HepG2 (cell line): ENCODE data around the gene ZNF320. TPM values are rescaled to one million over a fixed set of nuclear protein-coding genes. Genes with fewer than 3 reads are reported as not detected.

Source experiments
- ATAC-seq: fragments of 200-7000 bp; cut with Tn5 transposase; 3 replicates; pipeline ENCODE4 v1.9.1; 2020; ENCODE audit warnings: mild to moderate bottlenecking, moderate library complexity
- BruUV-seq: library from RNA; stranded (reverse); fragments of 400-500 nt; replicated peaks from 2 replicates; lab custom pipeline; 2021; lab: Mats Ljungman, UMichigan
- CTCF ChIA-PET: fragments of 300-600 bp; formaldehyde crosslinking; extraction: SDS; loops from one replicate; lab custom pipeline; 2021; ENCODE audit warnings: low total read pairs, inconsistent platforms, low intra/inter-chr PET ratio; lab: Yijun Ruan, JAX
- POLR2A ChIA-PET: fragments of 350-600 bp; sonication (Branson Sonifier 250); formaldehyde crosslinking; loops from one replicate; lab custom pipeline; 2020; ENCODE audit warnings: antibody characterized with exemption, inconsistent platforms; lab: Yijun Ruan, JAX
- DNase-seq: peaks from one replicate; pipeline ENCODE4 v3.0.0-alpha.2; 2015; ENCODE audit warnings: low spot score
- FAIRE-seq: peaks from 3 replicates; lab custom pipeline; 2011; peaks lifted over from hg19 to GRCh38; lab: Jason Lieb, UNC
- H2AFZ ChIP-seq: one replicate; pipeline ENCODE4 v1.6.1; 2011; ENCODE audit warnings: low read length, inconsistent platforms
- H3K27ac ChIP-seq: fragments of 300-600 bp; 3 replicates; pipeline ENCODE4 v1.8.0; 2011; ENCODE audit warnings: mixed run types, mild to moderate bottlenecking, mixed read lengths, low read length, inconsistent platforms; ENCODE audit not compliant: insufficient read depth; ENCODE audit errors: extremely low read length
- H3K27me3 ChIP-seq, 2 experiments: fragments of 200-600 bp in 1 of 2; 2 replicates in 1 of 2; 3 replicates in 1 of 2; pipeline versions ENCODE4 v1.6.0 to v1.8.0; 2011; ENCODE audit warnings: low read length in 2 of 2, mild to moderate bottlenecking in 2 of 2, moderate library complexity in 2 of 2, inconsistent platforms in 1 of 2; ENCODE audit not compliant: insufficient read depth in 2 of 2, control insufficient read depth in 1 of 2
- H3K36me3 ChIP-seq, 2 experiments: fragments of 200-600 bp in 1 of 2; replicated peaks in 1 of 2; 2 replicates in 1 of 2; 3 replicates in 1 of 2; pipeline versions ENCODE4 v1.5.1 to v1.8.0; 2011; ENCODE audit warnings: low read length in 2 of 2, inconsistent platforms in 1 of 2; ENCODE audit not compliant: insufficient read depth in 2 of 2, control insufficient read depth in 1 of 2
- H3K4me1 ChIP-seq: 2 replicates; pipeline ENCODE4 v1.5.1; 2012; ENCODE audit warnings: low read length, inconsistent platforms; ENCODE audit not compliant: insufficient read depth
- H3K4me2 ChIP-seq: 2 replicates; pipeline ENCODE4 v1.6.0; 2011; ENCODE audit warnings: low read depth, low read length, inconsistent platforms
- H3K4me3 ChIP-seq, 3 experiments: fragments of 200-600 bp in 1 of 3; sonication (generic), shearing (Covaris generic) in 1 of 3; replicated peaks in 1 of 3; 2 replicates each; pipeline ENCODE4 v1.5.1; 2011 to 2016; ENCODE audit warnings: low read length in 3 of 3, inconsistent platforms in 2 of 3, low read depth in 2 of 3, mild to moderate bottlenecking in 2 of 3, control low read depth in 1 of 3, mixed read lengths in 1 of 3; ENCODE audit not compliant: insufficient read depth in 1 of 3
- H3K79me2 ChIP-seq: one replicate; pipeline ENCODE4 v1.6.1; 2011; ENCODE audit warnings: low read length, inconsistent platforms; ENCODE audit not compliant: insufficient read depth
- H3K9ac ChIP-seq: 2 replicates; pipeline ENCODE4 v1.6.0; 2011; ENCODE audit warnings: mild to moderate bottlenecking, low read depth, low read length, inconsistent platforms; ENCODE audit not compliant: insufficient read depth
- H3K9me3 ChIP-seq: 2 replicates; pipeline ENCODE4 v1.5.1; 2012; ENCODE audit warnings: mild to moderate bottlenecking, low read length
- H4K20me1 ChIP-seq: 2 replicates; pipeline ENCODE4 v1.6.0; 2011; ENCODE audit warnings: inconsistent platforms, mild to moderate bottlenecking, low read length, moderate library complexity; ENCODE audit not compliant: insufficient read depth
- FOSL1 ChIP-seq: sonication (generic); formaldehyde crosslinking; IDR thresholded peaks from 2 replicates; pipeline ENCODE4 v1.9.0; 2021; ENCODE audit warnings: missing genetic modification reagents, borderline replicate concordance
- GFI1 ChIP-seq: sonication (generic); formaldehyde crosslinking; IDR thresholded peaks from 2 replicates; pipeline ENCODE4 v1.5.0; 2020; ENCODE audit warnings: missing genetic modification reagents, mild to moderate bottlenecking, borderline replicate concordance
- HNRNPLL ChIP-seq: fragments of 200-400 bp; formaldehyde crosslinking; IDR thresholded peaks from 2 replicates; pipeline ENCODE4 v1.6.1; 2017; ENCODE audit warnings: mild to moderate bottlenecking, low read depth, low read length; ENCODE audit not compliant: poor library complexity, severe bottlenecking
- KLF16 ChIP-seq, 2 experiments: sonication (generic) in 1 of 2; formaldehyde crosslinking in 1 of 2; IDR thresholded peaks; 2 replicates each; pipeline versions ENCODE4 v1.6.1 to v1.8.0; 2016 to 2023; ENCODE audit warnings: missing genetic modification reagents in 2 of 2, missing compliant biosample characterization in 1 of 2
- MATR3 ChIP-seq: sonication (generic); formaldehyde crosslinking; IDR thresholded peaks from 2 replicates; pipeline ENCODE4 v1.4.0; 2020; ENCODE audit warnings: missing genetic modification reagents
- MEF2D ChIP-seq: sonication (generic); formaldehyde crosslinking; IDR thresholded peaks from 2 replicates; pipeline ENCODE4 v1.5.1; 2020; ENCODE audit warnings: mild to moderate bottlenecking, missing genetic modification reagents
- TGIF2 ChIP-seq: IDR thresholded peaks from 2 replicates; pipeline ENCODE4 v1.6.1; 2016; ENCODE audit warnings: control low read depth, missing compliant biosample characterization
- WIZ ChIP-seq: sonication (generic); formaldehyde crosslinking; IDR thresholded peaks from 2 replicates; pipeline ENCODE4 v1.5.1; 2020; ENCODE audit warnings: mild to moderate bottlenecking, missing genetic modification reagents
- ZBTB8A ChIP-seq: sonication (generic); formaldehyde crosslinking; IDR thresholded peaks from 2 replicates; pipeline ENCODE4 v1.4.0; 2020; ENCODE audit warnings: mild to moderate bottlenecking, low read depth, missing genetic modification reagents, borderline replicate concordance
- ZNF280B ChIP-seq: sonication (generic); formaldehyde crosslinking; IDR thresholded peaks from 2 replicates; pipeline ENCODE4 v1.5.0; 2020; ENCODE audit warnings: missing genetic modification reagents, mild to moderate bottlenecking, borderline replicate concordance
- ZNF557 ChIP-seq: sonication (generic); formaldehyde crosslinking; IDR thresholded peaks from 2 replicates; pipeline ENCODE4 v1.4.0; 2020; ENCODE audit warnings: missing genetic modification reagents
- ZNF691 ChIP-seq: sonication (generic); formaldehyde crosslinking; IDR thresholded peaks from 2 replicates; pipeline ENCODE4 v1.4.0; 2020; ENCODE audit warnings: missing genetic modification reagents, low read depth, mild to moderate bottlenecking, borderline replicate concordance
- WGBS: methylation state at CpG from one replicate; pipeline ENCODE4 v1.1.6; 2017; ENCODE audit warnings: low lambda C conversion rate; 5-methylcytosine and 5-hydroxymethylcytosine counted together
- in situ Hi-C: cut with HindIII; loops from 2 replicates; pipeline ENCODE4 v1.10.0; 2017; ENCODE audit warnings: low pct_unique_long_range_greater_than_20kb; ENCODE audit not compliant: extremely low pct_ligation_motif_present
- intact Hi-C: fragments of 100-400 bp; cut with micrococcal nuclease; formaldehyde crosslinking; loops from one replicate; pipeline ENCODE4 v1.10.0; 2022; ENCODE audit not compliant: unreplicated experiment
- polyA plus RNA-seq, 8 experiments: library from polyadenylated mRNA; depleted of rRNA in 3 of 8; stranded (reverse) in 7 of 8; unstranded in 1 of 8; fragments of >200 nt; fragmentation: Illumina TruSeq in 4 of 8; extraction: Trizol in 4 of 8; gene quantifications; 2 replicates each; pipeline versions ENCODE4 v1.2.1 to v1.2.3, GENCODE V29; 2011 to 2016; ENCODE audit warnings: low read depth in 4 of 8, missing spikeins in 1 of 8, mixed read lengths in 1 of 8; ENCODE audit not compliant: insufficient read depth in 1 of 8
- total RNA-seq, 5 experiments: library from RNA; depleted of rRNA; stranded (reverse); fragments of >200 nt; fragmentation: Illumina TruSeq; extraction: Trizol; gene quantifications; 2 replicates each; pipeline ENCODE4 v1.2.3, GENCODE V29; 2016; ENCODE audit warnings: low read depth in 1 of 5
- TF ChIP-seq, protein P1 (sequence below): sonication (generic); formaldehyde crosslinking; IDR thresholded peaks from 2 replicates; pipeline ENCODE4 v1.5.0; 2020; ENCODE audit warnings: missing genetic modification reagents

The ZNF320 gene
- total and polyA plus RNA-seq, 2 of the 13 experiments (the other 11 are each of a cell fraction or from before 2014, with no cell fraction given): 0.49 TPM; not detected in 1

DNA sequence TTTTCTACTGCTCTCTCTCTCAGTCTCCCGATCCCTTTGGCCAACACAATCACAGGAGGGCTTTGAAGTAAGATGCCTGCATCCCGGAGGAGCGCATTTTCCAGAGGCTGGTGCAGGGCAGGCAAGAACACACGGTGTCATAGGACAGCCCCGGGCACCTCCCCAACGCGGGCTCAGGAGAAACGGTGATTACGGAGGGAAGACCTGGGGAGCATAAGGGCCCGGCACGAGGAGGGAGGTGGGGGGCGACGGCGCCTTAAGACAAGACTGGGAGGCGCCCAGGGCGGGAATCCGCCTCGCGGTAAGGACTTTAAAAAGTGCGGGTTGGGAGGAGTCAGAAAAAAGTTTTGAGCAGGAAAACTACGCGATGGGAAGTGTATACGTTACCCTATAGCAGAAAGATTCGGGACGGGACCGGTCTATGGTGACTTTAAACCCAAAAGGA, 44.5 kb upstream of the ZNF320 start:
- 1% methylated on average over 26 of the region's 26 CpGs for WGBS
- CTCF ChIA-PET: no interaction called here
- 0 out of 2 replicates have a peak, but pooled peaks have one; percentile 9 for TF ChIP-seq TGIF2 (CRISPR knock-in tag)
- peak; percentile 19; the same call in 1 of the 2 replicates for TF ChIP-seq ZNF280B (CRISPR knock-in tag)
- TF ChIP-seq MATR3 (CRISPR knock-in tag): no peak
- no peak for TF ChIP-seq WIZ (CRISPR knock-in tag)
- TF ChIP-seq FOSL1 (CRISPR knock-in tag): no peak
- TF ChIP-seq, protein P1, sequence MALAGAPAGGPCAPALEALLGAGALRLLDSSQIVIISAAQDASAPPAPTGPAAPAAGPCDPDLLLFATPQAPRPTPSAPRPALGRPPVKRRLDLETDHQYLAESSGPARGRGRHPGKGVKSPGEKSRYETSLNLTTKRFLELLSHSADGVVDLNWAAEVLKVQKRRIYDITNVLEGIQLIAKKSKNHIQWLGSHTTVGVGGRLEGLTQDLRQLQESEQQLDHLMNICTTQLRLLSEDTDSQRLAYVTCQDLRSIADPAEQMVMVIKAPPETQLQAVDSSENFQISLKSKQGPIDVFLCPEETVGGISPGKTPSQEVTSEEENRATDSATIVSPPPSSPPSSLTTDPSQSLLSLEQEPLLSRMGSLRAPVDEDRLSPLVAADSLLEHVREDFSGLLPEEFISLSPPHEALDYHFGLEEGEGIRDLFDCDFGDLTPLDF (CRISPR knock-in tag): 0 out of 2 replicates have a peak, but pooled peaks have one; percentile 13
- 0 out of 2 replicates have a peak, but pooled peaks have one; percentile 3 for TF ChIP-seq MEF2D (CRISPR knock-in tag)
- no peak for TF ChIP-seq ZBTB8A (CRISPR knock-in tag)
- TF ChIP-seq ZNF557: 0 out of 2 replicates have a peak, but pooled peaks have one; percentile 50
- TF ChIP-seq GFI1: 0 out of 2 replicates have a peak, but pooled peaks have one; percentile 29
- peak; percentile 10 for TF ChIP-seq HNRNPLL
- TF ChIP-seq ZNF691: no peak
- TF ChIP-seq KLF16 (CRISPR knock-in tag; IDR thresholded peaks at IDR 0.05): 0 out of 4 replicates have a peak, but pooled peaks of 1 of the 2 experiments have one; percentile 14

More for the DNA sequence above, 44.5 kb upstream of the ZNF320 start:
- DNase-seq (no peak), ATAC-seq (peak; percentile 52), FAIRE-seq (no peak)
- POLR2A ChIA-PET: no interaction called here
- H3K4me3 ChIP-seq: peak overlapping the region; percentile 75 to 89 (median 79)
- in situ Hi-C loops: no loop called here
- H3K36me3 ChIP-seq: no peaks in the 10 kb centered on the region
- H3K4me1 ChIP-seq: peaks cover 50% of the 10 kb centered on the region
- H3K9ac ChIP-seq: peak overlapping the region; percentile 91
- no peaks in the 10 kb centered on the region; a peak in 2 of 5 replicates for H3K27me3 ChIP-seq
- peak overlapping the region; percentile 27 for H2AFZ ChIP-seq
- peak overlapping the region; percentile 81 for H3K4me2 ChIP-seq
- intact Hi-C loops: no loop called here
- no peaks in the 10 kb centered on the region for H4K20me1 ChIP-seq
- BruUV-seq: TSS peak; percentile 84
- no peaks in the 10 kb centered on the region; the same call in 1 of the 2 replicates for H3K9me3 ChIP-seq
- H3K79me2 ChIP-seq: peaks cover 8% of the 10 kb centered on the region
- H3K27ac ChIP-seq: peak overlapping the region; percentile 81
